LHCN-M2 (cell line): ENCODE data around the gene SMNDC1. TPM values are rescaled to one million over a fixed set of nuclear protein-coding genes. Genes with fewer than 3 reads are reported as not detected.
"Not testable (repeated sequence)": the region's sequence is repeated elsewhere in the genome, so short reads cannot be mapped to it uniquely, and the experiment has no call there.

Experiments
- DNase-seq: peaks from one replicate; pipeline ENCODE4 v3.0.0-alpha.2; 2012; ENCODE audit warnings: low read depth
- total RNA-seq: library from RNA; depleted of rRNA; stranded (reverse); fragments of >200 nt; gene quantifications from 2 replicates; pipeline ENCODE4 v1.2.3, GENCODE V29; 2014

SMNDC1 gene
- total RNA-seq, 1 experiment from 2014 or later, result 8.0 TPM

DNA sequence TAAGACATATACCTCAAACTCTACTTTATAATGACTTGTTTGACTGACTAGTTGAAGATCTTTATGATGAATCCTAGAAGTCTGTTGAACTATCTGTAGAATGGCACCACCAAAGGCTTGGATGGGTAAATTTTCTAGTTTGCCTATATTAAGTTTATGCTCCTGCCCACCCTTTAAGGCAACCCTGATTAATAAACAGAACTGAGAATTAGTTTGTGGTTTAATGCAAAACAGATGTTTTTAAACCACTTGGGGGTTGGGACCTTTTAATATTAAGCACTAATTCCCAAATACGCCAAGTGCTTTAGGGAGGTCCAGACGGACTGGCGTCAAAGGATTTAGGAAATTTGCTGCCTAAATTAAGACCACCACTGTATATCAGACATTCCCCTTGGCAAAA is 20.5 kb downstream of the SMNDC1 start:
- DNase-seq, result no peak

GRCh38 chr10:110279407-110279986 is 25.2 kb downstream of the SMNDC1 start:
- peak; percentile 63 for DNase-seq

- no peak for DNase-seq
Observed at GRCh38 chr10:110278562-110279406, 25.9 kb downstream of the SMNDC1 start.

DNA sequence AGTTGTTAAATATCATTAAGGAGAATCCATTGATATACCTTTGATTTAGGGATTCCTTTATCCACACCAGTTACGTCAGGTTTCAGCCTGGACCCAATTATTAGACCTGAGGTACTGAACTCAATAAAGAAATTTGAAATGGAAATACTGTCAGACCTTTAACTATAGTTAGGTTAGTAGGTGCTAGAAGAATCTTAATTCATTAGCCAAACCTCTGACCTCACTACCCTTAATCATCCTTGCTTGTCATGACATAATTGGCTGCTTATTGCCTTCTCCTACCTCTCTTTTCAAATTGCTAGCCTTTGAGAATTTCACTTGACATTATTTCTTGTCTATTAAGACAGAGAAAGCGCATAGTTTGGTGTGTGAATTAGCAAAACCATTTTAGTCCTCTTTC is 27.1 kb downstream of the SMNDC1 start:
- no peak for DNase-seq

DNA sequence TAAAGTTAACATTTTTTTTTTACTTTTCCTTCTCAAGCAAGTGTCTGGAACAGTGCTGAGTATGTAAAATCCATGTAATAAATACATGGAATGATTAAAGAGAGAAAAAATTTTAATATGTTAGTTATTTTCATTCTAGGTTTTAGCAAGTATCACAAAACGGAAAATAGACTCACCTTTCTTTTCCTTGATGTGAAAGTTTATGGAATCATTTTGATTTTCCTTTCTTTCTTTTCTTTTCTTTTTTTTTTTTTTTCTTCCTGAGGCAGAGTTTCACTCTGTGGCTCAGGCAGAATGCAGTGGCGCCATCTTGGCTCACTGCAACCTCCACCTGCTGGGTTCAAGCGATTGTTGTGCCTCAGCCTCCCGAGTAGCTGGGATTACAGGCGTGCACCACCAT is 28.1 kb downstream of the SMNDC1 start:
- DNase-seq, result no peak

DNA sequence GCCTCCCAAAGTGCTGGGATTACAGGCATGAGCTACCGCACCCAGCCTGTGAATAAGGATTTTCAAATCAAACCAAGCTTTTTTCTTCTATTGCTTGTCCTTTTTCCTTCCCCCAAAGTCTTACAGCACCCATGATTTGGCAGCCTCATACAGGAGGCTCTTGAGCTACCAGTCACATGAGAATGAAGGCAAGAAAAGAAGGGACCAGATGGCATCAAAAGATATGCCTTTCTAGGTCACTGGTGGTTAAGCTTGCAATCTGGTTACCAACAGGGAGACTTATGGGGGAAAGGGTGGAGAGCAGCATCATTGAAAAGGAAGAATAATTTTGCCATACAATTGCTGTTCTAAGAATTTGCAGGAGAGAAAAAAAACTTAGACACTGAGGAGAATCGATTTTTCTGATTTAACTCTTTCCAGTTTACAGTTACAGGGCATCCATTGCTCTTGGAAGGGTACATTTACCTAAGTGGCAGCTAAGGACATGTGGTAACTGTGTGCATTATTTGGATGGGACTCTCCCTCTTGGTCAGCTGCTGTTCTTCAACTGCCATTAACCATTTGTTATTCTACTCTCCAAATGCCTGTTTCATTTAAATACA is 29.5 kb downstream of the SMNDC1 start:
- DNase-seq, result no peak

DNA sequence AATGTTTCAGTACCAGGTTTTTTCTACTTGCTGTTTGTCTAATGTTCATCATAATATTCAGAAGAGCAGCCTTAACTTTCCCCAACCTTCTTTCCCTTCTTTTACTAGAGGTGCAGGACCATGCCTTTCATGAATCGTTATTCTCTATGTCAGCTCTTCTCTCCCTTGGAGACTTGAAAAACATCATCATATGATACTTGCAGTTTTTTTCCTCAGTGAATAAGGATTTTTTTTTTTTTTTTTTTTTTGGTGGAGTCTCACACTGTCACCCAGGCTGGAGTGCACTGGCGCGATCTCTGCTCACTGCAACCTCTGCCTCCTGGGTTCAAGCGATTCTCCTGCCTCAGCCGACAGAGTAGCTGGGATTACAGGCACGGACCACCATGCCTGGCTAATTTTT is 30.1 kb downstream of the SMNDC1 start:
- DNase-seq, result no peak

- no peak for DNase-seq
Observed at GRCh38 chr10:110274072-110274627, 30.6 kb downstream of the SMNDC1 start.

DNA sequence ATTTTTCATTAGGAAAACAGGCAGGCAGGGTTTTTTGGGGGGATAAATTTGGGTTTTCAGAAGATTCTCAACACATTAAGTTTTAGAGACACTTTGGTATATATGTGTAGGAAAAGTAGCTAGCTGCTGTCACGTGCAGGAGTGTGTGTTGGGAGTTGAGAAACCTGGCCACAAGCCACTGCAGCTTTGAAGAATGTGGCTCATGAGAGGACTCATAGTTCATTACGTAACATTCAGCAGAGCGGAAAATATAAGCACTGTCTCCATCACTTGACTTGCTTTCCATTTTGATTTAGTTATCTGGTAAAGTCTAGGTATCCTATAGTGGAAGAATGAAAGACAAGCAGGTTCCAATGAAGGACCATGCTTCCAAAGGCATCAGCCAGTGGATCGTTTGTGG is 31.2 kb downstream of the SMNDC1 start:
- peak; percentile 76 for DNase-seq

DNA sequence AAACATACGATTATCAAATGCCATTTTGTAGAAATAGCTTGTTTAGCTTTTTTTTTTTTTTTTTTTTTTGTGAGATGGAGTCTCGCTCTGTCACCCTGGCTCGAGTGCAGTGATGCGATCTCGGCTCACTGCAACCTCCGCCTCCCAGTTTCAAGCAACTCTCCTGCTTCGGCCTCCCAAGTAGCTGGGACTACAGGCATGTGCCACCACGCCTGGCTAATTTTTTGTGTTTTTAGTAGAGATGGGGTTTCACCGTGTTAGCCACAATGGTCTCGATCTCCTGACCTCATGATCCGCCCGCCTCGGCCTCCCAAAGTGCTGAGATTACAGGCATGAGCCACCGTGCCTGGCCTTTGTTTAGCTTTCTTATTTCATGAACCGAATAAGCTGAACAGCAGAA is 31.7 kb downstream of the SMNDC1 start:
- DNase-seq, result not testable (repeated sequence)

- peak; percentile 24 for DNase-seq
Observed at GRCh38 chr10:110269374-110270318, 35.1 kb downstream of the SMNDC1 start.

GRCh38 chr10:110268971-110269370 is 35.7 kb downstream of the SMNDC1 start:
- DNase-seq, result peak; percentile 18

DNA sequence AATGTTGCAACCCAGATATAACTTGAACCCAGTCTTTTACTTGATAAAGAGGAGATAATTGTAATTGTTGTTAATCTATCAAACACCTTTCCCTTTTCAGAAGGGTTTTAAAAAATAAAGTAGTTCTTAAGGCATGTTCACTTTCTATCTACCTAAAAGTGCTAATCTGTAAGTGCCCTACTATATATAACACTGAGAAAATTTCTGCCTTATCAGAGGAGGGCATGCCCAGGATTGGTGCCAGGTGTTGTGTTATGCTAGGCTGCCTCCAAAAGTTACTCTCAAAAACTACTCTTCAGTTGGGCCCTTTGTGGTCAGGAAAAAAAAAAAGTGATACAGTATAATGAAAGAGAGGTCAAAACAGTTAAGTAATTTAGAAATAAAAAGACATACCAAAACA is 36.3 kb downstream of the SMNDC1 start:
- no peak for DNase-seq

DNA sequence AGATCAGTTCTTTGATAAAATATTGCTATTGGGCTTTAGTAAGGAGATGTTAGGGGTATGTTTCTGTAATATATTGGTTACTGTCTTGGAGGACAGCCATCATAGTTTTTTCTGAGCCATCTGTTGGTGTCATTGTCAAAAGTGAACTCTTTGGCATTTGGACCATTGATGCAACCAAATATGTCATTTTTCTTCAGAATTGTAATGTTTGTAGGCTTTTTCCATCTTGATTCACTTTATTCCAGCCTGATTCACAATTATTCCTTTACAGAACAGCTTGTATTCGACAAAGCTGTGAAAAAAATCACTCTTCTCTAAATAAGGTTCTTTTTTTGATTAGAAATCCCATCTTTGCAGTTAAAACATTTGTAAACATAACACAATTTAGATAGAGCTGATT is 37.4 kb downstream of the SMNDC1 start:
- no peak for DNase-seq

DNA sequence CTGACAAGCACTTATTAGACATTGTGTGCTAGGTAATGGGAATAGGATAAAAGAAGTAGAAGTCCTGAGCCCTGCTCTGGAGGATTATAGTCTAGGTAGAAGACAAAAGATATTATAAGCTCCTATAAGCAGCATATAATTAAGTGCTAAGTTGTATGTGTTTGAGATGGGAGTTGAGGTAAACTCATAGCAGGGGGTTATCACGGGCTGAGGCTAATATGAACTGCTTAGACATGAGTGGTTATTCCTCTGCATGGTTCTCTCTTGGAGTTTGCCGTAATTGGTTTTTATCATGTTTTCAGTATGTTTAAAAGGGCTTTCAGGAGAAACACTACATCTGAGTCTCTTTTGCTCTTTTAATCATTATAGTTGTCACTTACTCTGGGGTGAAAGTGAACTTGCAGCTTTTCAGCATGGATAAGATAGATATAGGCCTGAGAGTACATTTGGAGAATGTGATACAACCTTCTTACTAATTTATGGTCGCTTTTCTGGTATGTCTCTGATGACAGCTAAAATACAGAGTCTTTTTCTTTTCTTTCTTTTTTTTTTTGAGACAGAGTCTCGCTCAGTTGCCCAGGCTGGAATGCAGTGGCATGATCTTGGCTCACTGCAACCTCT is 39.0 kb downstream of the SMNDC1 start:
- no peak for DNase-seq

- DNase-seq, result peak; percentile 48
Observed at GRCh38 chr10:110263164-110263563, 41.6 kb downstream of the SMNDC1 start.

DNA sequence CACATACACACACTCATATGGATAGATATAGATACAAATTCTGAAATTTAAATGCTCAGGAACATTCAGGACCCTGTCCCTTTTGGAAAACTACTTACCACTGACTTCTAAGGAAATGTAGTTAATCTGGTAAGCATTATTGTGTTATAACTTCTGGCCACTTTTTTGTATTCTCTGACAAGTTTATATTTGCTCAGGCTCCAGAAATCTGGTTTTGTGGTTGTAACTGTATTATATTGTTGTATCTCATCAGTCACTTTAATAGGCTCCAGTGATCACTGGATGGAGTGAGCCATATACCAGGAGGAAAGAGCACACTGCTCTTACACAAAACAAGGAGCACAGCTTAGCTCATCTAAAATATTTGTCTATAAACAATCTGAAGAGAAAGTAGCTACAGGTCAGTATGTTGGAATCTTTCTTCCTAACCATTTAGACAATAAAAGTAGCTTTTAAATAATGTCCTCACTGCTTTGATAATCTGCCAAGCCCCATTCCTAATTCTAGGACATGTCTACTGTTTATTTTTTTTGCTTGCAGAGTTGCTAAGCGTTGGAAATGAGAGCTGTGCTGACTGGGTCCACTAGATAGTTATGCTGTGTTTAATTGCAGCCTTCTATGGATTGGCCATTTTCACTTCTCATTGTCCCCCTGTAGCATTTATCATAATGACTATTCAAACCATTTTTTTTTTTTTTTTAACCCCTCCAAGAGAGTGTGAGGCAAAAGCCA is 43.8 kb downstream of the SMNDC1 start:
- peak; percentile 47 for DNase-seq

GRCh38 chr10:110259317-110259716 is 45.4 kb downstream of the SMNDC1 start:
- DNase-seq, result no peak

DNA sequence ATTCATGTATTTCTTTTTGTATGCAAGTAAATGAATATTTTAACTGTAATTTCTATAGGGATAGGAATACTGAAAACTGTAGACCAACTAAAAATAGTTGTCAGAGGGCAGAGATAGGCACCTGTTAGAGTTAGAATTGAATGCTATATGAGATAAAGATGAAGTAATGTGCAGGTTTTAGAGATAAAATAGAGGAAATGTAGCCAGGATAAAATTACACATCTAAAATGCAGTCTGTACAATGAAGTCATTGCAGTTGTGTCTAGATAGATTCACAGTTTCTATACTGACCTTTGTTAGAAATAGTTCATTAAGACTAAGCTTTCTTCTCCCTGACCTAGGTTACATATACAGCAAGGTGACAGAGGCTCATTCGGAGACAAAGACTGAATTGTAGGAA is 46.2 kb downstream of the SMNDC1 start:
- no peak for DNase-seq

GRCh38 chr10:110254467-110254866 is 50.3 kb downstream of the SMNDC1 start:
- no peak for DNase-seq
